NCI-H510A (cell line): ENCODE data around the gene MAPK6.
A peak's percentile ranks its signal among the peaks of the same experiment; 100 is the strongest.
"Not testable (repeated sequence)": the region's sequence is repeated elsewhere in the genome, so short reads cannot be mapped to it uniquely, and the experiment has no call there.

Experiments
- DNase-seq: peaks from one replicate; lab custom pipeline; 2025; lab: John Stamatoyannopoulos, UW

The MAPK6 gene

GRCh38 chr15:52018693-52019393 lies at the start of gene MAPK6:
Gene MAPK6, plus strand, starts transcription at chr15:52019219. Its CDS starts 27,242 bp downstream, at chr15:52046461.
- DNase-seq, result peak; percentile 52

- no peak for DNase-seq
These were observed 49.3 kb upstream of the MAPK6 start for GRCh38 chr15:51969728-51970127.

- no peak for DNase-seq
These were observed 48.7 kb upstream of the MAPK6 start for GRCh38 chr15:51970132-51970817.

- DNase-seq, result no peak
These were observed 48.0 kb upstream of the MAPK6 start for GRCh38 chr15:51971032-51971374.

GRCh38 chr15:51971375-51972133 lies 47.5 kb upstream of the MAPK6 start, which contains the start of gene LEO1:
Gene LEO1, minus strand, starts transcription at chr15:51971778. Its CDS starts 33 bp downstream, at chr15:51971745.
- peak; percentile 97 for DNase-seq

- no peak for DNase-seq
These were observed 45.8 kb upstream of the MAPK6 start for GRCh38 chr15:51973220-51973619.

GRCh38 chr15:51973775-51974174 lies 45.2 kb upstream of the MAPK6 start:
- DNase-seq, result no peak

GRCh38 chr15:51982013-51982769 lies 36.8 kb upstream of the MAPK6 start:
- DNase-seq, result no peak

- DNase-seq, result no peak
These were observed 36.3 kb upstream of the MAPK6 start for GRCh38 chr15:51982770-51983103.

- DNase-seq, result no peak
These were observed 27.9 kb upstream of the MAPK6 start for GRCh38 chr15:51991141-51991540.

- no peak for DNase-seq
These were observed 26.1 kb upstream of the MAPK6 start for GRCh38 chr15:51992953-51993352.

GRCh38 chr15:52002351-52002750 lies 16.7 kb upstream of the MAPK6 start:
- DNase-seq, result no peak

- DNase-seq, result not testable (repeated sequence)
These were observed 15.9 kb upstream of the MAPK6 start for GRCh38 chr15:52003089-52003488.

- no peak for DNase-seq
These were observed 15.3 kb upstream of the MAPK6 start for GRCh38 chr15:52003710-52004109.

- no peak for DNase-seq
These were observed 14.2 kb upstream of the MAPK6 start for GRCh38 chr15:52004806-52005205.

- no peak for DNase-seq
These were observed 13.0 kb upstream of the MAPK6 start for GRCh38 chr15:52005748-52006701.

- DNase-seq, result no peak
These were observed 12.2 kb upstream of the MAPK6 start for GRCh38 chr15:52006702-52007340.

- DNase-seq, result no peak
These were observed 10.7 kb upstream of the MAPK6 start for GRCh38 chr15:52008359-52008697.

GRCh38 chr15:52008698-52009434 lies 10.2 kb upstream of the MAPK6 start:
- DNase-seq, result no peak
